Breast epithelium (tissue), 3 donors: ENCODE results near the gene ADD1.

Experiments
- POLR2A ChIP-seq: fragments of 450-650 bp; IDR thresholded peaks from one replicate; pipeline ENCODE4 v1.6.1; 2016; ENCODE audit warnings: antibody characterized with exemption, mild to moderate bottlenecking, moderate library complexity
- POLR2AphosphoS5 ChIP-seq, 3 donors: sonication (generic); formaldehyde crosslinking; IDR thresholded peaks; one replicate each; pipeline ENCODE4 v1.6.1; 2017; ENCODE audit warnings: antibody characterized with exemption in 3 of 3
- TF ChIP-seq, protein P1 (sequence below), 3 donors: fragments of 450-650 bp; IDR thresholded peaks; one replicate each; pipeline ENCODE4 v1.5.1; 2016 to 2017; ENCODE audit warnings: antibody characterized with exemption in 3 of 3, mild to moderate bottlenecking in 3 of 3, moderate library complexity in 3 of 3

DNA sequence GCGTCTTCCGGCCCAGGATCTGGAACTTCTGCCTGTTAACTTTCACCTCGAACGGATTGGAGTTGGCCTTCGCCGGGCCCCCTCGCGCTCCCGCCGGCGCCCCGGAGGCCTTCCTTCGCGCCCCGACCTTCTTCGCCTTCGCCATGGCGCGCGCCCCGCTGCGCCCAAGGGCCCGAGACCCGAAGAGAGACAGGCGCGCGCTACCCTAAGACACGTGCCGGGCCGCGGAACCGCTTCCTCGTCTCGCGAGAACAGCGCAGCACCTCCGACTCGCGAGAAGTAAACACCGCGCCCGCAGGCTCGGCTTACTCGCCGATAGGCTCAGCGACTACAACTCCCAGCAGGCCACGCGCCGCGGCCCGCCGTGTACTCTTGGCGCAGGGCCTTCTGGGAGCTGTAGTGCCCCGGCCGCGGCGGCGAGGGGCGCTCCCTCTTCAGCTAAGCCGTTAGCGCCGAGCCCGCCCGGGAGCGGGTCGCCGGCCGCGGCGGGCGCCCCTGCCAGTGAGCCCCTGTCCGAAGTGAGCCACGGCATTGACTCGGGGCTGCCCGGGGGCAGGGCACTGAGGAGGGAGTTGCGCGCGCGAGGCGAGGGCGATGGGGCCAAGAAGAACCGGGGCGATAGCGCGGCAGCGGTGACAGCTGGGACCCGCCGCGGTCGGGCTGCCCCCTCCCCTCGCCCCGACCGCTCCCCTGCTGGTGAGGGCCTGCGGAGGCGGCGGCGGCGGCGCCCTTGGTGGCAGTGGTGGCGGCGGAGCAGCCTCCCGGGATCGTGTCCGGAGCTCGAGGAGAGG, 119.7 kb downstream of the ADD1 start, which contains the start of the genes GRK4 and NOP14:
- TF ChIP-seq, protein P1, sequence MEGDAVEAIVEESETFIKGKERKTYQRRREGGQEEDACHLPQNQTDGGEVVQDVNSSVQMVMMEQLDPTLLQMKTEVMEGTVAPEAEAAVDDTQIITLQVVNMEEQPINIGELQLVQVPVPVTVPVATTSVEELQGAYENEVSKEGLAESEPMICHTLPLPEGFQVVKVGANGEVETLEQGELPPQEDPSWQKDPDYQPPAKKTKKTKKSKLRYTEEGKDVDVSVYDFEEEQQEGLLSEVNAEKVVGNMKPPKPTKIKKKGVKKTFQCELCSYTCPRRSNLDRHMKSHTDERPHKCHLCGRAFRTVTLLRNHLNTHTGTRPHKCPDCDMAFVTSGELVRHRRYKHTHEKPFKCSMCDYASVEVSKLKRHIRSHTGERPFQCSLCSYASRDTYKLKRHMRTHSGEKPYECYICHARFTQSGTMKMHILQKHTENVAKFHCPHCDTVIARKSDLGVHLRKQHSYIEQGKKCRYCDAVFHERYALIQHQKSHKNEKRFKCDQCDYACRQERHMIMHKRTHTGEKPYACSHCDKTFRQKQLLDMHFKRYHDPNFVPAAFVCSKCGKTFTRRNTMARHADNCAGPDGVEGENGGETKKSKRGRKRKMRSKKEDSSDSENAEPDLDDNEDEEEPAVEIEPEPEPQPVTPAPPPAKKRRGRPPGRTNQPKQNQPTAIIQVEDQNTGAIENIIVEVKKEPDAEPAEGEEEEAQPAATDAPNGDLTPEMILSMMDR (IDR thresholded peaks at IDR 0.05) = no peak
- TF ChIP-seq POLR2AphosphoS5 (IDR thresholded peaks at IDR 0.05) = peak; percentile 82 to 86 (median 85)
- TF ChIP-seq POLR2A = no peak
